GM12874 (cell line): Measurements from ENCODE around the gene HGFAC.

Source experiments
- TF ChIP-seq, protein P1 (sequence below): IDR thresholded peaks from 2 replicates; pipeline ENCODE4 v1.5.1; 2011; ENCODE audit warnings: low read depth, mild to moderate bottlenecking, control low read depth, low read length, moderate library complexity; ENCODE audit not compliant: insufficient read depth

The HGFAC gene

DNA sequence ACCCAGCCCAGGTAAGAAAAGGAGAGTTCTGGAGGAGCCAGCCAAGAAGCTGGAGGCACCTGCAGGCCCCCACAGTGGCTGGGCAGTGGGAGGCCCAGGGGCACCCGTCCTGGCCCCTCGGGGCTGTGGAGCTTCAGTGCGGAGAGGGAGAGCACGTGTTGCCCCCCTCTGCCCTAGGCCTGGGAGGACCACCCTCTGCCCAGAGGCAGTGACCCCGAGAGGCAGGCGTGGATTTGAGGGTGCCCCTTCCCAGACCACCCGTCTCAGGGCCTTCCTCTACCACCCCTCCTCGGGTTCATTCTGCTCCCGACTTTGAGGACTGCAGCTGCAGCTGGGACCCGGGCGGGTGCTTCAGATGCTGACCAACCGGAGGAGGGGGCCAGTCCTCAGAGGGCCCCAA is 12.1 kb upstream of the HGFAC start:
- TF ChIP-seq, protein P1, sequence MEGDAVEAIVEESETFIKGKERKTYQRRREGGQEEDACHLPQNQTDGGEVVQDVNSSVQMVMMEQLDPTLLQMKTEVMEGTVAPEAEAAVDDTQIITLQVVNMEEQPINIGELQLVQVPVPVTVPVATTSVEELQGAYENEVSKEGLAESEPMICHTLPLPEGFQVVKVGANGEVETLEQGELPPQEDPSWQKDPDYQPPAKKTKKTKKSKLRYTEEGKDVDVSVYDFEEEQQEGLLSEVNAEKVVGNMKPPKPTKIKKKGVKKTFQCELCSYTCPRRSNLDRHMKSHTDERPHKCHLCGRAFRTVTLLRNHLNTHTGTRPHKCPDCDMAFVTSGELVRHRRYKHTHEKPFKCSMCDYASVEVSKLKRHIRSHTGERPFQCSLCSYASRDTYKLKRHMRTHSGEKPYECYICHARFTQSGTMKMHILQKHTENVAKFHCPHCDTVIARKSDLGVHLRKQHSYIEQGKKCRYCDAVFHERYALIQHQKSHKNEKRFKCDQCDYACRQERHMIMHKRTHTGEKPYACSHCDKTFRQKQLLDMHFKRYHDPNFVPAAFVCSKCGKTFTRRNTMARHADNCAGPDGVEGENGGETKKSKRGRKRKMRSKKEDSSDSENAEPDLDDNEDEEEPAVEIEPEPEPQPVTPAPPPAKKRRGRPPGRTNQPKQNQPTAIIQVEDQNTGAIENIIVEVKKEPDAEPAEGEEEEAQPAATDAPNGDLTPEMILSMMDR, result no peak

DNA sequence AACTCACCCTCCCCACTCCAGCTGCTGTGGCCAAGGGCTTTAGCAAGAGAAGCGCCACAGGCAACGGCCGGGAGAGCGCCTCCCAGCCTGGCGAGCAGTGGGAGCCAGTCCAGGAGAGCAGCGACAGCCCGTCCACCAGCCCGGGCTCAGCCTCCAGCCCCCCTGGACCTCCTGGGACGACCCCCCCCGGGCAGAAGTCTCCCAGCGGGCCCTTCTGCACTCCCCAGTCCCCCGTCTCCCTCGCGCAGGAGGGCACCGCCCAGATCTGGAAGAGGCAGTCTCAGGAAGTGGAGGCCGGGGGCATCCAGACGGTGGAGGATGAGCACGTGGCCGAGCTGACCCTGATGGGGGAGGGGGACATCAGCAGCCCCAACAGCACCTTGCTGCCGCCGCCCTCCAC is 11.2 kb upstream of the HGFAC start:
- TF ChIP-seq, protein P1, result no peak

DNA sequence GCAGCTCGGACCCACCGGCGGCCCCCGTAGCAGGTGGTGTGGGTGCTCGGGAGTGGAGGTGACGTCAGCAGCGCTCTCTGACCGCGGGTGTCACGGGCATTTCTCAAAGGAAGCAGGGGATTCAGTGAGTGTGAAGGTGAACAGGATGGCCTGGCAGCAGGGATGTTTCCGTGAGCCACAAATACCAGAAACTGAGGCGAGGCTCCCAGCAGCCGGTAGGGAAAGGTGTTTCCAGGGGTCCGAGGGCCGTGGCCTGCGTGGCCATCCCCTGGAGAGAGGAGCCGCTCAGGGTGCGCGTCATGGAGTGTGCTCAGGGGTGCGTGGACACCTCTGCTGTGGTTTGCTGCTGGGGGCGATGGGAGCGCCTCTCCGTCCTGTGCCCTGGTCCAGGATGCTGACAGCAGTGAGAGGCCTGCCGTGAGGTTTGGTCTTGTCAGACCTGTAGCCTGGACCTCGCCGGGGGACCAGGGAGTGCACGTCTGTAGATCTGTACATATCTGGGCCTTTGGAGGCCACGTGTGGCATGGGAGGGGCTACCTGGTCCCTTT is 10.2 kb upstream of the HGFAC start:
- TF ChIP-seq, protein P1, result no peak

DNA sequence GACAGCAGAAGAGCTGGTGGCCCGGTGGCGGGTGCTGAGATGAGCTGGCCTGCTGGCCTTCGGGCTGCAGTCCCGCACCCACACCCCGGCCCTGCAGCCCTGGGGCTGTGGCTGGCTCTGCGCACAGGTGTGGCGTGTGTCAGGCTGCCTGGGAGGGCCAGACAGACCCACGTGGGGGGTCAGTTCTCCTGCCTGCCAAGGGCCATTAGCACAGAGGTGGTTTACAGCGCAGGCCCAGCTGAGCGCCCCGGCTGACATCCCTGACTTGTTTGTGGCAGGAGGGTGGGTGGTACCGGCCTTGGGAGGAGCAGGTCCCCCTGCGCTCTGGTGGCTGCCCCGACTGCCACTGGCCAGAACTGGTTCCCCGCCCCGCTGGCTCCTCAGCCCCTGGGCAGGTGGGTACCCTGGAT is 9.4 kb upstream of the HGFAC start:
- TF ChIP-seq, protein P1, result no peak

DNA sequence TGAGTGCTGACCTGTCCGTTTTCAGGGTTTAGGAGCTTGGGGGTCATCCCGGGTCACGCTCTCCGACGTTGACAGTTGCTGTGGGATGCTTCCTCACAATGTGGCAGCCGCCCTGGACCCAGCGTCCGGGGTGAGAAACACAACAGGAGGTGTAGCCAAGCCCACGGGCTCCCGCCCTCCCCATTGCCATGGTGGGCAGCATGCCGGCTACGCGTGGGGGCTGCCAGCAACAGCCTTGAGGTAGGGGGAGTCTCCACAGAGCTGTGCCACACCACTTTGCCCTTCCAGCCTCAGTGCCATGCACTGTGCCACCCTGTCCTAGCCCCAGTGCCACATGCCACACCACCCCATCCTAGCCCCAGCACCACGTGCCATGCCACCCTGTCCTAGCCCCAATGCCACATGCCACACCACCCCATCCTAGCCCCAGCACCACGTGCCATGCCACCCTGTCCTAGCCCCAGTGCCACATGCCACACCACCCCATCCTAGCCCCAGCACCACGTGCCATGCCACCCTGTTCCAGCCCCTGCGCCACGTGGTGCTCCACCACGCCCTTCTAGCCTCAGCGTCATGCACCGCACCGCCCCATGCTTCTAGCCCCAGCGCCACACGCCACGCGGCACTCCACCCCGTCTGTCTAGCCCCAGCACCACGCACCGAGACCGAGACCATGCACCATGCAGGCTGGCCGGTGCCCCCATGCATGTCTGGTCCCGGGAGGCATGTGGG is 8.5 kb upstream of the HGFAC start:
- TF ChIP-seq, protein P1, result no peak

DNA sequence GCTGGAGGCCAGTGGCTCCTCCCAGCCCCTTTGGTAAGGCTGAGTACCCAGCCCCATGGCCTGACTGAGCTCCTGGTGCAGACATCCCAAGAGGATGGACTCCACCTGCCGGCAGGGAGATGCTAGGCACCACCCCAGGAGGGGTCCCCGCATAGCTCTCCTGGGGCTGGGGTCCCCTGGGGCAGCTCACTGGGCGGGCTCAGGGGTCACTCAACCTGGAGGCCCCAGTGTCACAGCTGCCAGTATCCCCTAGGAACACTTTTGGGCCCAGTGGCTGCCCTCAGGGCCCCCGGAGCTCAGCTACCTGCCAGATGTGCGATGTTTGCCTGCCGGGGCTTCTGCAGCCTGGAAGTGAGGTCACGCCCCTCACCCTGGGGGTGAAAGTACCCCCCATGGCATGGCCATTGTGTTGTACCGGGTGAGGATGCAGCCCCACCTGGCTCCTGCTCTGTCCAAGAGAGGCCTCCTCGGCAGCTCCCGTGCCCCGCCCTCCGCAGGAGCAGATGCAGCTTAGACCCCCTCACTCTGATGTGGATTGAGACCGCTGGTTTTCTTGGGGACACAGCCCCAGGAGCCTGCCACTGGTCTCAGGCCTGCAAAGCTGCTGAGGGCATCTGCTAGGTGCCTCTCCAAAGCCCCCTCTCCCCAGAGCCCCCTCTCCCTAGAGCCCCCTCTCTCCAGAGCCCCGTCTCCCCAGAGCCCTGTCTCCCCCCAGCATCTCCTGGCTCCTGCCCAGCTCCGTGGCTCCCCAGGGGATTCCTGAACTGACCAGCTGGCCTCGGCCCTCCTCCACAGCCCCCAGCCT is 6.7 kb upstream of the HGFAC start:
- TF ChIP-seq, protein P1, result no peak

DNA sequence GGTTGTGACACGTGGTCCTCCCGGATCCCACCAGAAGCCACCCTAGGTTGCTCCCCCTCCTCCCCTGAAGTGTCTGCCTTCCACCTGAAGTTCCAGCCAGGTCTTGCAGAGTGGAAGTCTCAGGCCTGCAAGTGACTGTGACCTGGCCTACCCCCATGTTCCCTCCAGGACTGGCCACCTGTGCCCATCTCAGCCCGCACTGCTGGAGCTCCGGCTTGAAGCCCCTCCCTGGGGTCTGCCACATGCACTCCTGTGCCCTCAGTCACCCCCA is 6.1 kb upstream of the HGFAC start:
- TF ChIP-seq, protein P1, result no peak
